Measurements from ENCODE around the gene SPEF2.

Gene SPEF2, protein sequence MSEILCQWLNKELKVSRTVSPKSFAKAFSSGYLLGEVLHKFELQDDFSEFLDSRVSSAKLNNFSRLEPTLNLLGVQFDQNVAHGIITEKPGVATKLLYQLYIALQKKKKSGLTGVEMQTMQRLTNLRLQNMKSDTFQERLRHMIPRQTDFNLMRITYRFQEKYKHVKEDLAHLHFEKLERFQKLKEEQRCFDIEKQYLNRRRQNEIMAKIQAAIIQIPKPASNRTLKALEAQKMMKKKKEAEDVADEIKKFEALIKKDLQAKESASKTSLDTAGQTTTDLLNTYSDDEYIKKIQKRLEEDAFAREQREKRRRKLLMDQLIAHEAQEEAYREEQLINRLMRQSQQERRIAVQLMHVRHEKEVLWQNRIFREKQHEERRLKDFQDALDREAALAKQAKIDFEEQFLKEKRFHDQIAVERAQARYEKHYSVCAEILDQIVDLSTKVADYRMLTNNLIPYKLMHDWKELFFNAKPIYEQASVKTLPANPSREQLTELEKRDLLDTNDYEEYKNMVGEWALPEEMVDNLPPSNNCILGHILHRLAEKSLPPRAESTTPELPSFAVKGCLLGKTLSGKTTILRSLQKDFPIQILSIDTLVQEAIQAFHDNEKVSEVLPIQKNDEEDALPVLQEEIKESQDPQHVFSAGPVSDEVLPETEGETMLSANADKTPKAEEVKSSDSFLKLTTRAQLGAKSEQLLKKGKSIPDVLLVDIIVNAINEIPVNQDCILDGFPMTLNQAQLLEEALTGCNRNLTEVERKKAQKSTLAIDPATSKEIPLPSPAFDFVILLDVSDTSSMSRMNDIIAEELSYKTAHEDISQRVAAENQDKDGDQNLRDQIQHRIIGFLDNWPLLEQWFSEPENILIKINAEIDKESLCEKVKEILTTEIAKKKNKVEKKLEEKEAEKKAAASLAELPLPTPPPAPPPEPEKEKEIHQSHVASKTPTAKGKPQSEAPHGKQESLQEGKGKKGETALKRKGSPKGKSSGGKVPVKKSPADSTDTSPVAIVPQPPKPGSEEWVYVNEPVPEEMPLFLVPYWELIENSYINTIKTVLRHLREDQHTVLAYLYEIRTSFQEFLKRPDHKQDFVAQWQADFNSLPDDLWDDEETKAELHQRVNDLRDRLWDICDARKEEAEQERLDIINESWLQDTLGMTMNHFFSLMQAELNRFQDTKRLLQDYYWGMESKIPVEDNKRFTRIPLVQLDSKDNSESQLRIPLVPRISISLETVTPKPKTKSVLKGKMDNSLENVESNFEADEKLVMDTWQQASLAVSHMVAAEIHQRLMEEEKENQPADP (N-terminal part only)

GRCh38 chr5:35617435-35618303, at the start of gene SPEF2:
SPEF2 (plus strand) TSS chr5:35617863; CDS start chr5:35617998, 135 bp downstream.
- DNase-seq (ENCODE audit: low spot score), result peak; percentile 80

- no peak for DNase-seq (ENCODE audit: low spot score)
Measured at GRCh38 chr5:35575578-35575977, 42.1 kb upstream of the SPEF2 start.

GRCh38 chr5:35587419-35587818, 30.2 kb upstream of the SPEF2 start:
- DNase-seq (ENCODE audit: low spot score), result no peak

DNA sequence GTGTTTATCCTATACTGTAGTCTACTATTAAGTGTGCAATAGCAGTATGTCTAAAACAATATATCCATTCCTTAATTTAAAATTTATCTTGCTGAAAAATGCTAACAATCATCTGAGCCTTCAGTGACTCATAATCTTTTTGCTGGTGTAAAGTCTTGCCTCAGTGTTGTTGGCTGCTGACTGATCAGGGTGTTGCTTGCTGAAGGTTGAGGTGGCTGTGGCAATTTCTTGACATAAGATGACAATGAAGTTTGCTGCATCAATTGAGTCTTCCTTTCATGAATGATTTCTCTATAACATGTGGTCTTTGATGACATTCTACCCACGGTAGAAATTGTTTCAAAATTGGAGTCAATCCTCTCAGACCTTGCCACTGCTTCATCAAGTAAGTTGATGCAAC, 24.3 kb upstream of the SPEF2 start:
- no peak for DNase-seq (ENCODE audit: low spot score)

DNA sequence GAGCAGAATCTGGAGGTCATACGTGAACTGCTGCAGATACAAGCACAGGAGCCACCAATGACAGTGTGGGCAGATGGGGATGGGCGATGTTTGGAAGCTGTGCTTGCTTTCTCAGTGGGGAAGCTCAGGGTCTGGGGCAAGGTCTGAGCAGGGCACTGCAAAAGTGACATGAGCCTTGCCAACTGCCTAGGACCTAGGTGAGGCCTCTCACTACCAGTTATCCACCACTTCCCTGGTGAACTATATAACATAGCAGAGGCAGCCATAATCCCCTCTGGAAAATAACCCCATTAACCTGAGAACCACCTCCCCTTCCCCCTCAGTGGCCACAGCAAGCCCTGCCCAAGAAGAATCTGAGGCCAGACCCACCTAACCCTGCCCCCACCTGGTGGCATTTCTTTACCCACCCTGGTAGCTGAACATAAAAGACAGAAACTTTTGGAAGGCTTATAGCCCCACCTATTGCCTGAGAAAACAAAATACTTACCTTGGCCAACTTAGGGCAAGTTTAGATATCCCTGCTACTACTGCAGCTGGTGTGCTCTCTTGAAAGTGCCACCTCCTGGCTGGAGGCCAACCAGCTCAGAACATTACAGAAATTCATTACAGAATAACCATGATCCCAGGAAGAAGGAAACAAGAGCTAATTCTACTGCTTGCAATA, 18.8 kb upstream of the SPEF2 start:
- DNase-seq (ENCODE audit: low spot score), result no peak

GRCh38 chr5:35600591-35600990, 17.1 kb upstream of the SPEF2 start:
- DNase-seq (ENCODE audit: low spot score), result no peak

GRCh38 chr5:35608881-35609779, 8.5 kb upstream of the SPEF2 start:
- DNase-seq (ENCODE audit: low spot score), result no peak

DNA sequence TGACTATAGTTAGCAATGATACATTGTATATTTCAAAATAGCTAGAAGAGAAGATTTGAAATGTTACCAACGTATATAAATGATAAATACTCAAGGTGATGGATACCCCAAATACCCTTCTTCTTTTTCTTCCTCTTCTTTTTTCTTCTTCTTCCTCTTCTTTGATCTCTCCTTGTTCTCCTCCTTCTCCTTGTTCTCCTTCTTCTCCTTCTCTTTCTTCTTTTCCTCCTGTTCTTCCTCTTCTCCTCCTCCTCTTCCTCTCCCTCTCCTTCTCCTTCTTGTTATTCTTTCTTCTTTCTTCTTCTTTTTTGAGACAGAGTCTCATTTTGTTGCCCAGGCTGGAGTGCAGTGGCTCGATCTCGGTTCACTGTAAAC, 616 bp upstream of the SPEF2 start:
- DNase-seq (ENCODE audit: low spot score), result no peak

GRCh38 chr5:35618304-35618636, 607 bp downstream of the SPEF2 start:
- DNase-seq (ENCODE audit: low spot score), result no peak

- no peak for DNase-seq (ENCODE audit: low spot score)
Measured at GRCh38 chr5:35618781-35619180, 1.1 kb downstream of the SPEF2 start.

- DNase-seq (ENCODE audit: low spot score), result no peak
Measured at GRCh38 chr5:35622974-35623373, 5.3 kb downstream of the SPEF2 start.

- no peak for DNase-seq (ENCODE audit: low spot score)
Measured at GRCh38 chr5:35623991-35624390, 6.3 kb downstream of the SPEF2 start.

DNA sequence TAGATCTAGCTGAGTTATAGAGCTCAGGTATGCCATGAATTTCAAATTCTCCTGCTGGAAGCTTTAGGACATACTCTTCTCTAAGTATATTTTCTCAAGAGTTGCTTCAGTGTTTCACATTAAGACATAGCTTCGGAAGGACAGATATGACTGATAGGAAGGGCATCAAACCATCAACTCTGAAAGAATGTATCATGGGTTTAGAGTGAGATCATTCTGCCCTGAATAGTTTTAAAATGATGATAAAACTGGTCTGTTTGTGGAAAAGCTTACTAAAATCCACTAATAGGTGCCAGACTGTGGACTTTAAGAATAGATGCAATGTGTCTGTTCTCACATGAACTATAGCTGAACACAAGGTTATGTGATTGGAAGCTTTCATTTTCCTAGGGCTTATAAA, 8.4 kb downstream of the SPEF2 start:
- DNase-seq (ENCODE audit: low spot score), result no peak

- DNase-seq (ENCODE audit: low spot score), result no peak
Measured at GRCh38 chr5:35626553-35626952, 8.9 kb downstream of the SPEF2 start.

GRCh38 chr5:35634326-35634725, 16.7 kb downstream of the SPEF2 start:
- no peak for DNase-seq (ENCODE audit: low spot score)

DNA sequence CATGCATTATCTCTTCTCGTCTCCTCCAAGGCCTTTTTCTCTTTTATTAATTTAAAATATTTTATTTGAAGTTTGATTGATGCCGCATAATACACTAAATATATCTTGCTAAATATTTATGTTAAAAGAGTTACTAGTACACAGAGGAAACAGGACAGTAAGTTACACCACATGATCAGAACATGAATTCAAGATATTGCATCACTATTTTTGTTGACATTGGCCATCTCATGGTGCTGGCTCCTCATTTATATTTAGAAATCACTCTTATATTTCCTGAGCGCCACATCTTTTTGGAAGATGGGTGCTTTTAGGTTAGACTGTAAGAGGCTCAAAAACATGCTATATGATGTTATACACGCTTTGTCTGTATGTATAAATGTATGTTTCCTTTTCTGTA, 23.0 kb downstream of the SPEF2 start:
- DNase-seq (ENCODE audit: low spot score), result no peak

GRCh38 chr5:35644543-35644942, 26.9 kb downstream of the SPEF2 start:
- no peak for DNase-seq (ENCODE audit: low spot score)

DNA sequence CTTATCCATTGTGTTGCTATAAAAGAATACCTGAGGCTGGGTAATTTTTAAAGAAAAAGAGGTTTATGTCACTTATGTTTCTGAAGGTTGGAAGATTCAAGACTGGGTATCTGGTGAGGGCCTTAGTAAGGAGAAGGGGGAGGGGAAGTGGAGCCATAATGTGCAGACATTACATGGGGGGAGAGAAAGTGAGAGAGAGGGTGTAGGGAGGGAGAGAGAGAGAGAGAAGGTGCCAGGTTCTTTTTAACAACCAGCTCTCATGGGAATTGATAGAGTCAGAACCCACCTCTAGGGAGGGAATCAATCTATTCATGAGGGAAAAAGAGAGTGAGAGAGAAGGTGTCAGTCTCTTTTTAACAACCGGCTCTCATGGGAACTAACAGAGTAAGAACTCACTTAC, 29.5 kb downstream of the SPEF2 start:
- DNase-seq (ENCODE audit: low spot score), result no peak

GRCh38 chr5:35647712-35648111, 30.0 kb downstream of the SPEF2 start:
- no peak for DNase-seq (ENCODE audit: low spot score)

All from pons (tissue), 1 donor.